WTC11 (cell line): ENCODE data around the gene OR11H6. TPM values are rescaled to one million over a fixed set of nuclear protein-coding genes. Genes with fewer than 3 reads are reported as not detected.

ENCODE experiments used
- ATAC-seq: fragments of 200-7000 bp; cut with Tn5 transposase; 2 replicates; pipeline ENCODE4 v1.10.0; 2021; ENCODE audit warnings: mild to moderate bottlenecking, moderate library complexity
- CTCF ChIA-PET: fragments of 300-600 bp; sonication (Branson Sonifier 250); formaldehyde crosslinking; loops from one replicate; lab custom pipeline; 2021; ENCODE audit warnings: antibody characterized with exemption; lab: Charles Lee
- POLR2A ChIA-PET: fragments of 350-600 bp; sonication (Branson Sonifier 250); formaldehyde crosslinking; loops from one replicate; lab custom pipeline; 2021; ENCODE audit warnings: antibody characterized with exemption; lab: Charles Lee
- DNase-seq: peaks from one replicate; pipeline ENCODE4 v3.0.0; 2021; ENCODE audit warnings: low spot score
- H3K27ac Mint-ChIP-seq: 2 replicates; pipeline ENCODE4 v1.8.0; 2021; ENCODE audit warnings: mixed read lengths
- H3K27me3 Mint-ChIP-seq: 2 replicates; pipeline ENCODE4 v1.8.0; 2021; ENCODE audit warnings: low read depth, mild to moderate bottlenecking, moderate library complexity, mixed read lengths
- H3K36me3 Mint-ChIP-seq: 2 replicates; pipeline ENCODE4 v1.8.0; 2021; ENCODE audit warnings: mixed read lengths
- H3K4me1 Mint-ChIP-seq: 2 replicates; pipeline ENCODE4 v1.8.0; 2022; ENCODE audit warnings: mixed read lengths
- H3K4me3 Mint-ChIP-seq: 2 replicates; pipeline ENCODE4 v1.8.0; 2021; ENCODE audit warnings: mild to moderate bottlenecking, moderate library complexity, mixed read lengths
- H3K9me3 Mint-ChIP-seq: 2 replicates; pipeline ENCODE4 v1.8.0; 2021; ENCODE audit warnings: mixed read lengths
- AFF4 ChIP-seq: sonication (generic); formaldehyde crosslinking; IDR thresholded peaks from 2 replicates; pipeline ENCODE4 v1.8.1; 2023; ENCODE audit warnings: mild to moderate bottlenecking, missing genetic modification reagents, borderline replicate concordance
- CBFB ChIP-seq: sonication (generic); formaldehyde crosslinking; IDR thresholded peaks from 2 replicates; pipeline ENCODE4 v1.8.1; 2022; ENCODE audit warnings: mild to moderate bottlenecking, low read depth, missing genetic modification reagents
- FOXP1 ChIP-seq: sonication (generic); formaldehyde crosslinking; IDR thresholded peaks from 2 replicates; pipeline ENCODE4 v1.8.0; 2022; ENCODE audit warnings: missing genetic modification reagents, mild to moderate bottlenecking, moderate library complexity, borderline replicate concordance
- GABPB1 ChIP-seq: sonication (generic); formaldehyde crosslinking; IDR thresholded peaks from 2 replicates; pipeline ENCODE4 v1.8.1; 2023; ENCODE audit warnings: mild to moderate bottlenecking, missing genetic modification reagents
- HMGA2 ChIP-seq: fragments of 250-450 bp; sonication (Bioruptor Pico); IDR thresholded peaks from 2 replicates; pipeline ENCODE4 v1.4.0; 2021; ENCODE audit warnings: mild to moderate bottlenecking, moderate library complexity
- HMGXB4 ChIP-seq: sonication (generic); formaldehyde crosslinking; IDR thresholded peaks from 2 replicates; pipeline ENCODE4 v1.8.1; 2023; ENCODE audit warnings: mild to moderate bottlenecking, moderate library complexity, missing genetic modification reagents
- NFYB ChIP-seq: sonication (generic); formaldehyde crosslinking; conservative IDR thresholded peaks from 2 replicates; pipeline ENCODE4 v1.8.0; 2022; ENCODE audit warnings: low read depth, missing genetic modification reagents
- RORB ChIP-seq: fragments of 250-450 bp; sonication (Bioruptor Pico); IDR thresholded peaks from 2 replicates; pipeline ENCODE4 v1.9.0; 2021; ENCODE audit warnings: mild to moderate bottlenecking
- ZNF219 ChIP-seq: sonication (generic); formaldehyde crosslinking; IDR thresholded peaks from 2 replicates; pipeline ENCODE4 v1.8.0; 2023; ENCODE audit warnings: missing genetic modification reagents, mild to moderate bottlenecking, borderline replicate concordance
- ZNF423 ChIP-seq: fragments of 250-450 bp; sonication (Bioruptor Pico); IDR thresholded peaks from 2 replicates; pipeline ENCODE4 v2.1.2; 2022; ENCODE audit warnings: mild to moderate bottlenecking, moderate library complexity
- ZNF512 ChIP-seq: sonication (generic); formaldehyde crosslinking; IDR thresholded peaks from 2 replicates; pipeline ENCODE4 v1.8.1; 2022; ENCODE audit warnings: missing genetic modification reagents, borderline replicate concordance
- ZNF532 ChIP-seq: fragments of 250-450 bp; sonication (Bioruptor Pico); IDR thresholded peaks from 2 replicates; pipeline ENCODE4 v1.9.0; 2021; ENCODE audit warnings: mild to moderate bottlenecking, borderline replicate concordance
- total RNA-seq: library from RNA; stranded (reverse); gene quantifications from 3 replicates; pipeline ENCODE4 v1.2.3, GENCODE V29; 2021
- TF ChIP-seq, protein P1 (sequence below): sonication (generic); formaldehyde crosslinking; IDR thresholded peaks from 2 replicates; pipeline ENCODE4 v1.8.0; 2022; ENCODE audit warnings: mild to moderate bottlenecking, missing genetic modification reagents
- TF ChIP-seq, protein P2 (sequence below): sonication (generic); formaldehyde crosslinking; IDR thresholded peaks from 2 replicates; pipeline ENCODE4 v1.8.1; 2023; ENCODE audit warnings: mild to moderate bottlenecking, missing genetic modification reagents, moderate library complexity

Gene OR11H6
- total RNA-seq, 1 experiment from 2014 or later: not detected

DNA sequence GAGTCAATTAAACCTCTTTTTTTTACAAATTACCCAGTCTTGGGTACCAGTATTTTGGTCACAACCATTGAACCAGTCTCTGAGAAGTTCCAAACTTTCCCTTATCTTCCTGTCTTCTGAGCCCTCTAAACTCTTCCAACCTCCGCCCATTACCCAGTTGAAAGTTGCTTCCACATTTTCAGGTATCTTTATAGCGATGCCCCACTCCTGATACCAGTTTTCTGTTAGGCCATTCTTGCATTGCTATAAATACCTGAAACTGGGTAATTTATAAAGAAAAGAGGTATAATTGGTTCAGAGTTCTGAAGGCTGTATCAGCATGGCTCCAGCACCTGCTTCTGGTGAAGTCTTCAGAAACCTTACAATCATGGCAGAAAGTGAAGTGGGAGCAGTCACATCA lies 50.6 kb downstream of the OR11H6 start:
- Mint-ChIP-seq H3K9me3 (peaks cover 92% of the 10 kb centered on the region), H3K36me3 (peaks cover 67% of the 10 kb centered on the region), H3K4me1 (no peaks in the 10 kb centered on the region), H3K27me3 (no peaks in the 10 kb centered on the region; the same call in none of the 2 replicates), H3K4me3 (no peak overlapping the region), H3K27ac (no peak overlapping the region)
- DNase-seq (no peak), ATAC-seq (no peak)
- CTCF ChIA-PET: no interaction called here
- POLR2A ChIA-PET: no interaction called here
- TF ChIP-seq, protein P1, sequence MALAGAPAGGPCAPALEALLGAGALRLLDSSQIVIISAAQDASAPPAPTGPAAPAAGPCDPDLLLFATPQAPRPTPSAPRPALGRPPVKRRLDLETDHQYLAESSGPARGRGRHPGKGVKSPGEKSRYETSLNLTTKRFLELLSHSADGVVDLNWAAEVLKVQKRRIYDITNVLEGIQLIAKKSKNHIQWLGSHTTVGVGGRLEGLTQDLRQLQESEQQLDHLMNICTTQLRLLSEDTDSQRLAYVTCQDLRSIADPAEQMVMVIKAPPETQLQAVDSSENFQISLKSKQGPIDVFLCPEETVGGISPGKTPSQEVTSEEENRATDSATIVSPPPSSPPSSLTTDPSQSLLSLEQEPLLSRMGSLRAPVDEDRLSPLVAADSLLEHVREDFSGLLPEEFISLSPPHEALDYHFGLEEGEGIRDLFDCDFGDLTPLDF (CRISPR knock-in tag): no peak
- TF ChIP-seq ZNF532 (no peak), ZNF423 (no peak), ZNF512 (CRISPR knock-in tag) (no peak), HMGXB4 (no peak), AFF4 (CRISPR knock-in tag) (no peak), GABPB1 (CRISPR knock-in tag) (no peak), RORB (CRISPR knock-in tag) (no peak), NFYB (CRISPR knock-in tag) (no peak), FOXP1 (CRISPR knock-in tag) (no peak), HMGA2 (no peak), ZNF219 (no peak), CBFB (CRISPR knock-in tag) (no peak)
- TF ChIP-seq, protein P2, sequence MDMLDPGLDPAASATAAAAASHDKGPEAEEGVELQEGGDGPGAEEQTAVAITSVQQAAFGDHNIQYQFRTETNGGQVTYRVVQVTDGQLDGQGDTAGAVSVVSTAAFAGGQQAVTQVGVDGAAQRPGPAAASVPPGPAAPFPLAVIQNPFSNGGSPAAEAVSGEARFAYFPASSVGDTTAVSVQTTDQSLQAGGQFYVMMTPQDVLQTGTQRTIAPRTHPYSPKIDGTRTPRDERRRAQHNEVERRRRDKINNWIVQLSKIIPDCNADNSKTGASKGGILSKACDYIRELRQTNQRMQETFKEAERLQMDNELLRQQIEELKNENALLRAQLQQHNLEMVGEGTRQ (CRISPR knock-in tag): no peak

Other genes starting within 250 kb of the OR11H6 start
- not detected in 3 replicates for gene OR4K15, start 248.1 kb upstream of the OR11H6 start, total RNA-seq
- not detected in 3 replicates for gene OR4Q2, start 221.5 kb upstream of the OR11H6 start, total RNA-seq
- gene OR4K14, start 204.4 kb upstream of the OR11H6 start, total RNA-seq: not detected in 3 replicates
- not detected in 3 replicates for gene OR4K13, start 187.7 kb upstream of the OR11H6 start, total RNA-seq
- not detected in 3 replicates for gene OR4L1, start 163.7 kb upstream of the OR11H6 start, total RNA-seq
- not detected in 3 replicates for gene OR4K17, start 113.0 kb upstream of the OR11H6 start, total RNA-seq
- not detected in 3 replicates for gene OR4N5, start 84.9 kb upstream of the OR11H6 start, total RNA-seq
- not detected in 3 replicates for gene OR11G2, start 32.8 kb upstream of the OR11H6 start, total RNA-seq
- not detected in 3 replicates for gene OR11H7, start 5.3 kb downstream of the OR11H6 start, total RNA-seq
- not detected in 3 replicates for gene OR11H4, start 15.6 kb downstream of the OR11H6 start, total RNA-seq
- 15.9 to 19.2 TPM (median 18.1 TPM) in 3 replicates for gene TTC5, start 82.2 kb downstream of the OR11H6 start, total RNA-seq
- gene CCNB1IP1, start 109.6 kb downstream of the OR11H6 start, total RNA-seq: 149 to 155 TPM (median 151 TPM) in 3 replicates
- gene PARP2, start 119.9 kb downstream of the OR11H6 start, total RNA-seq: 34.5 to 37.1 TPM (median 36.8 TPM) in 3 replicates
- 16.0 to 19.4 TPM (median 18.8 TPM) in 3 replicates for gene TEP1, start 189.8 kb downstream of the OR11H6 start, total RNA-seq
- 0.07 to 0.18 TPM (median 0.17 TPM) in 3 replicates for gene KLHL33, start 212.5 kb downstream of the OR11H6 start, total RNA-seq
- 33.3 to 40.0 TPM (median 37.3 TPM) in 3 replicates for gene OSGEP, start 231.1 kb downstream of the OR11H6 start, total RNA-seq
- gene APEX1, start 231.5 kb downstream of the OR11H6 start, total RNA-seq: 299 to 324 TPM (median 308 TPM) in 3 replicates
- 28.3 to 34.1 TPM (median 29.7 TPM) in 3 replicates for gene PIP4P1, start 237.7 kb downstream of the OR11H6 start, total RNA-seq
- gene PNP, start 245.7 kb downstream of the OR11H6 start, total RNA-seq: 72.7 to 95.8 TPM (median 75.0 TPM) in 3 replicates